A673 (cell line): ENCODE data around the gene PTPN23. TPM values are rescaled to one million over a fixed set of nuclear protein-coding genes. Genes with fewer than 3 reads are reported as not detected.

Source experiments
- BruUV-seq: library from RNA; stranded (reverse); fragments of 400-500 nt; replicated peaks from 2 replicates; lab custom pipeline; 2021; lab: Mats Ljungman, UMichigan
- CTCF ChIA-PET: fragments of 300-600 bp; sonication (Branson Sonifier 250); formaldehyde crosslinking; loops from one replicate; lab custom pipeline; 2022; ENCODE audit warnings: antibody characterized with exemption; lab: Charles Lee
- POLR2A ChIA-PET: fragments of 300-600 bp; sonication (Branson Sonifier 250); formaldehyde crosslinking; loops from one replicate; lab custom pipeline; 2022; ENCODE audit warnings: antibody characterized with exemption; ENCODE audit not compliant: low non-redundant PET; lab: Charles Lee
- DNase-seq: peaks from one replicate; pipeline ENCODE4 v3.0.0-alpha.2; 2015; ENCODE audit warnings: low spot score
- H3K27ac ChIP-seq: fragments of 200-600 bp; sonication (generic); 2 replicates; pipeline ENCODE4 v1.5.1; 2016; ENCODE audit warnings: mixed run types, low read depth, mild to moderate bottlenecking, mixed read lengths, antibody characterized with exemption, low read length; ENCODE audit not compliant: poor library complexity, severe bottlenecking
- H3K27me3 ChIP-seq: fragments of 200-600 bp; sonication (generic); replicated peaks from 2 replicates; pipeline ENCODE4 v1.6.1; 2017; ENCODE audit warnings: mixed run types, low read depth, mild to moderate bottlenecking, mixed read lengths, antibody characterized with exemption, low read length; ENCODE audit not compliant: insufficient read depth, poor library complexity
- H3K36me3 ChIP-seq: fragments of 200-600 bp; sonication (generic); 2 replicates; pipeline ENCODE4 v1.6.1; 2016; ENCODE audit warnings: mixed run types, mild to moderate bottlenecking, mixed read lengths, antibody characterized with exemption, low read length; ENCODE audit not compliant: insufficient read depth, poor library complexity, severe bottlenecking
- H3K4me1 ChIP-seq: fragments of 200-600 bp; sonication (generic); 2 replicates; pipeline ENCODE4 v1.6.1; 2017; ENCODE audit warnings: mixed run types, mild to moderate bottlenecking, mixed read lengths, antibody characterized with exemption, low read length; ENCODE audit not compliant: insufficient read depth, poor library complexity, severe bottlenecking
- H3K4me3 ChIP-seq: fragments of 200-600 bp; sonication (generic); 2 replicates; pipeline ENCODE4 v1.5.1; 2016; ENCODE audit warnings: low read depth, mixed run types, mild to moderate bottlenecking, mixed read lengths, low read length; ENCODE audit not compliant: poor library complexity, severe bottlenecking
- H3K9me3 ChIP-seq: fragments of 200-600 bp; sonication (generic); 2 replicates; pipeline ENCODE4 v1.6.1; 2016; ENCODE audit warnings: mixed run types, low read depth, mild to moderate bottlenecking, mixed read lengths, antibody characterized with exemption, low read length; ENCODE audit not compliant: poor library complexity, severe bottlenecking
- EZH2 ChIP-seq: fragments of 200-600 bp; sonication (generic); IDR thresholded peaks from 2 replicates; pipeline ENCODE4 v1.6.1; 2017; ENCODE audit warnings: borderline replicate concordance, low read depth, mild to moderate bottlenecking, mixed read lengths, antibody characterized with exemption, low read length; ENCODE audit not compliant: poor library complexity, severe bottlenecking
- intact Hi-C: fragments of 100-400 bp; cut with micrococcal nuclease; formaldehyde crosslinking; loops from one replicate; pipeline ENCODE4 v1.10.0; 2022; ENCODE audit not compliant: unreplicated experiment
- total RNA-seq: library from RNA; stranded (reverse); gene quantifications from 2 replicates; pipeline ENCODE4 v1.2.3, GENCODE V29; 2021
- TF ChIP-seq, protein P1 (sequence below): fragments of 300-800, 200-600 bp; sonication (generic); conservative IDR thresholded peaks from 2 replicates; pipeline ENCODE4 v1.5.1; 2017; ENCODE audit warnings: low read depth, mild to moderate bottlenecking, antibody characterized with exemption, low read length, moderate library complexity, mixed read lengths

Gene PTPN23
- total RNA-seq, 1 experiment from 2014 or later = 24.0 TPM

- CTCF ChIA-PET = no interaction called here
- Histone ChIP-seq H3K4me1 (no peaks in the 10 kb centered on the region), H3K4me3 (no peak overlapping the region), H3K27ac (no peak overlapping the region), H3K27me3 (no peaks in the 10 kb centered on the region), H3K36me3 (peaks cover 2% of the 10 kb centered on the region), H3K9me3 (no peaks in the 10 kb centered on the region)
- POLR2A ChIA-PET = no interaction called here
- intact Hi-C loops = no loop called here
- BruUV-seq = no TSS peak
- no peak for DNase-seq
- no peak for TF ChIP-seq EZH2
- TF ChIP-seq, protein P1, sequence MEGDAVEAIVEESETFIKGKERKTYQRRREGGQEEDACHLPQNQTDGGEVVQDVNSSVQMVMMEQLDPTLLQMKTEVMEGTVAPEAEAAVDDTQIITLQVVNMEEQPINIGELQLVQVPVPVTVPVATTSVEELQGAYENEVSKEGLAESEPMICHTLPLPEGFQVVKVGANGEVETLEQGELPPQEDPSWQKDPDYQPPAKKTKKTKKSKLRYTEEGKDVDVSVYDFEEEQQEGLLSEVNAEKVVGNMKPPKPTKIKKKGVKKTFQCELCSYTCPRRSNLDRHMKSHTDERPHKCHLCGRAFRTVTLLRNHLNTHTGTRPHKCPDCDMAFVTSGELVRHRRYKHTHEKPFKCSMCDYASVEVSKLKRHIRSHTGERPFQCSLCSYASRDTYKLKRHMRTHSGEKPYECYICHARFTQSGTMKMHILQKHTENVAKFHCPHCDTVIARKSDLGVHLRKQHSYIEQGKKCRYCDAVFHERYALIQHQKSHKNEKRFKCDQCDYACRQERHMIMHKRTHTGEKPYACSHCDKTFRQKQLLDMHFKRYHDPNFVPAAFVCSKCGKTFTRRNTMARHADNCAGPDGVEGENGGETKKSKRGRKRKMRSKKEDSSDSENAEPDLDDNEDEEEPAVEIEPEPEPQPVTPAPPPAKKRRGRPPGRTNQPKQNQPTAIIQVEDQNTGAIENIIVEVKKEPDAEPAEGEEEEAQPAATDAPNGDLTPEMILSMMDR = no peak
Observed at GRCh38 chr3:47429476-47430270, 48.9 kb downstream of the PTPN23 start.

- no peak overlapping the region for H3K27ac ChIP-seq
- H3K4me1 ChIP-seq = no peaks in the 10 kb centered on the region
- no peaks in the 10 kb centered on the region for H3K27me3 ChIP-seq
- TF ChIP-seq, protein P1 = no peak
- no peak for TF ChIP-seq EZH2
- CTCF ChIA-PET = no interaction called here
- BruUV-seq = no TSS peak
- no peak overlapping the region for H3K4me3 ChIP-seq
- H3K36me3 ChIP-seq = no peaks in the 10 kb centered on the region
- POLR2A ChIA-PET = no interaction called here
- DNase-seq = no peak
- no peaks in the 10 kb centered on the region for H3K9me3 ChIP-seq
- intact Hi-C loops = no loop called here
Observed at GRCh38 chr3:47430606-47431005, 49.8 kb downstream of the PTPN23 start.

- TF ChIP-seq, protein P1 = no peak
- no peak for TF ChIP-seq EZH2
- no peaks in the 10 kb centered on the region for H3K9me3 ChIP-seq
- no TSS peak for BruUV-seq
- no peak overlapping the region for H3K27ac ChIP-seq
- CTCF ChIA-PET = no interaction called here
- H3K4me3 ChIP-seq = no peak overlapping the region
- POLR2A ChIA-PET = no interaction called here
- no peaks in the 10 kb centered on the region for H3K27me3 ChIP-seq
- H3K4me1 ChIP-seq = no peaks in the 10 kb centered on the region
- intact Hi-C loops = no loop called here
- no peaks in the 10 kb centered on the region for H3K36me3 ChIP-seq
- no peak for DNase-seq
Observed at GRCh38 chr3:47431225-47431624, 50.4 kb downstream of the PTPN23 start.
